AG04449 (cell line): Measurements from ENCODE around the gene CST4.

Experiments
- CTCF ChIA-PET: fragments of 350-600 bp; formaldehyde crosslinking; extraction: SDS; loops from one replicate; lab custom pipeline; 2021; ENCODE audit warnings: antibody characterized with exemption; lab: Yijun Ruan, JAX
- POLR2A ChIA-PET: fragments of 400-600, 350-600 bp; formaldehyde crosslinking; extraction: SDS; loops from one replicate; lab custom pipeline; 2020; ENCODE audit warnings: antibody characterized with exemption, inconsistent platforms; lab: Yijun Ruan, JAX
- DNase-seq: peaks from one replicate; pipeline ENCODE4 v3.0.0-alpha.2; 2010; ENCODE audit warnings: low read depth, low spot score
- H3K4me3 ChIP-seq: 2 replicates; pipeline ENCODE4 v1.5.1; 2011; ENCODE audit warnings: low read depth, mild to moderate bottlenecking, control low read depth, low read length
- CTCF ChIP-seq: IDR thresholded peaks from one replicate; pipeline ENCODE4 v1.5.1; 2011; ENCODE audit warnings: mild to moderate bottlenecking, moderate library complexity, low read length, control low read depth, inconsistent platforms; ENCODE audit not compliant: insufficient read depth; ENCODE audit errors: missing control alignments

CST4 gene

GRCh38 chr20:23679133-23680092 lies 9.4 kb downstream of the CST4 start:
- DNase-seq = no peak
- ChIA-PET POLR2A (no interaction called here), CTCF (interaction anchor here (0.9 to 2.2 kb wide), 2 partner anchors 9 to 11 kb away, joined by 3 to 8 read pairs; no protein-coding TSS in a partner anchor)
- no peak for TF ChIP-seq CTCF
- H3K4me3 ChIP-seq = no peak overlapping the region

- H3K4me3 ChIP-seq = no peak overlapping the region
- DNase-seq = no peak
- POLR2A ChIA-PET = no interaction called here
- CTCF ChIA-PET = no interaction called here
- TF ChIP-seq CTCF = no peak
These were observed 15.6 kb downstream of the CST4 start for GRCh38 chr20:23673209-23673608.

GRCh38 chr20:23672158-23672557 lies 16.7 kb downstream of the CST4 start:
- no peak for TF ChIP-seq CTCF
- DNase-seq = no peak
- no peak overlapping the region for H3K4me3 ChIP-seq
- ChIA-PET POLR2A (no interaction called here), CTCF (no interaction called here)

- no peak overlapping the region for H3K4me3 ChIP-seq
- DNase-seq = no peak
- CTCF ChIA-PET = interaction anchor here (1.1 kb wide), 1 partner anchor 9 kb away, joined by 3 read pairs; no protein-coding TSS in a partner anchor
- POLR2A ChIA-PET = no interaction called here
- no peak for TF ChIP-seq CTCF
These were observed 17.4 kb downstream of the CST4 start for GRCh38 chr20:23671479-23671878.

- TF ChIP-seq CTCF = no peak
These were observed 18.5 kb downstream of the CST4 start for GRCh38 chr20:23670361-23670760.

GRCh38 chr20:23669866-23670265 lies 19.0 kb downstream of the CST4 start:
- no peak for TF ChIP-seq CTCF
- DNase-seq = no peak
- no peak overlapping the region for H3K4me3 ChIP-seq
- POLR2A ChIA-PET = no interaction called here
- CTCF ChIA-PET = interaction anchor here (1.3 kb wide), 1 partner anchor 8 kb away, joined by 4 read pairs; no protein-coding TSS in a partner anchor

More at GRCh38 chr20:23670361-23670760, 18.5 kb downstream of the CST4 start:
- ChIA-PET POLR2A (no interaction called here), CTCF (interaction anchor here (1.1 to 1.3 kb wide), 2 partner anchors 9 to 10 kb away, joined by 3 to 4 read pairs; no protein-coding TSS in a partner anchor)
- H3K4me3 ChIP-seq = no peak overlapping the region
- no peak for DNase-seq
